Right atrium auricular region (tissue), 2 donors: Measurements from ENCODE around the gene EPB41L4B. TPM values are rescaled to one million over a fixed set of nuclear protein-coding genes. Genes with fewer than 3 reads are reported as not detected.

ENCODE experiments used
- DNase-seq: peaks from one replicate; pipeline ENCODE4 v3.0.0-alpha.2; 2019; ENCODE audit warnings: low spot score
- H3K27ac ChIP-seq, 2 donors: fragments of 200-600 bp; sonication (generic); 1 replicate in 1 of 2; 2 replicates in 1 of 2; pipeline ENCODE4 v1.5.1; 2016 to 2019
- H3K27me3 ChIP-seq, 2 donors: fragments of 200-600 bp; sonication (generic); one replicate each; pipeline versions ENCODE4 v1.5.1 to v1.6.0; 2017 to 2019
- H3K36me3 ChIP-seq: fragments of 200-600 bp; sonication (generic); one replicate; pipeline ENCODE4 v1.5.1; 2016
- H3K4me1 ChIP-seq, 2 donors: fragments of 200-600 bp; sonication (generic); one replicate each; pipeline versions ENCODE4 v1.5.1 to v1.6.0; 2017 to 2019
- H3K4me3 ChIP-seq, 2 donors: fragments of 200-600 bp; sonication (generic); 1 replicate in 1 of 2; 2 replicates in 1 of 2; pipeline ENCODE4 v1.5.1; 2017 to 2019; ENCODE audit warnings: mild to moderate bottlenecking in 1 of 2, moderate library complexity in 1 of 2
- H3K9me3 ChIP-seq, 2 donors: fragments of 200-600 bp; sonication (generic); one replicate each; pipeline ENCODE4 v1.5.1; 2019
- total RNA-seq, 2 donors: library from RNA; depleted of rRNA; stranded (reverse); fragments of >200 nt; gene quantifications; one replicate each; pipeline ENCODE4 v1.1.0, GENCODE V29; 2016
- TF ChIP-seq, protein P1 (sequence below), 2 donors: fragments of 200-600 bp; sonication (generic); IDR thresholded peaks; one replicate each; pipeline ENCODE4 v1.5.1; 2019; ENCODE audit warnings: antibody characterized with exemption in 2 of 2

Gene EPB41L4B
- total RNA-seq, 2 donors from 2014 or later, result 15.3 to 30.4 TPM

- peak overlapping the region; percentile 55 to 56 for H3K4me3 ChIP-seq
- H3K27me3 ChIP-seq, result no peaks in the 10 kb centered on the region
Measured at GRCh38 chr9:109320331-109320741, 523 bp downstream of the EPB41L4B start.

GRCh38 chr9:109319626-109320241, 1.1 kb downstream of the EPB41L4B start:
- TF ChIP-seq, protein P1, sequence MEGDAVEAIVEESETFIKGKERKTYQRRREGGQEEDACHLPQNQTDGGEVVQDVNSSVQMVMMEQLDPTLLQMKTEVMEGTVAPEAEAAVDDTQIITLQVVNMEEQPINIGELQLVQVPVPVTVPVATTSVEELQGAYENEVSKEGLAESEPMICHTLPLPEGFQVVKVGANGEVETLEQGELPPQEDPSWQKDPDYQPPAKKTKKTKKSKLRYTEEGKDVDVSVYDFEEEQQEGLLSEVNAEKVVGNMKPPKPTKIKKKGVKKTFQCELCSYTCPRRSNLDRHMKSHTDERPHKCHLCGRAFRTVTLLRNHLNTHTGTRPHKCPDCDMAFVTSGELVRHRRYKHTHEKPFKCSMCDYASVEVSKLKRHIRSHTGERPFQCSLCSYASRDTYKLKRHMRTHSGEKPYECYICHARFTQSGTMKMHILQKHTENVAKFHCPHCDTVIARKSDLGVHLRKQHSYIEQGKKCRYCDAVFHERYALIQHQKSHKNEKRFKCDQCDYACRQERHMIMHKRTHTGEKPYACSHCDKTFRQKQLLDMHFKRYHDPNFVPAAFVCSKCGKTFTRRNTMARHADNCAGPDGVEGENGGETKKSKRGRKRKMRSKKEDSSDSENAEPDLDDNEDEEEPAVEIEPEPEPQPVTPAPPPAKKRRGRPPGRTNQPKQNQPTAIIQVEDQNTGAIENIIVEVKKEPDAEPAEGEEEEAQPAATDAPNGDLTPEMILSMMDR (IDR thresholded peaks at IDR 0.05), result no peak
- Histone ChIP-seq H3K27ac (peak overlapping the region; percentile 71 to 83), H3K9me3 (no peaks in the 10 kb centered on the region)

More at GRCh38 chr9:109320331-109320741, 523 bp downstream of the EPB41L4B start:
- DNase-seq, result no peak
- Histone ChIP-seq H3K9me3 (no peaks in the 10 kb centered on the region), H3K27ac (no peak overlapping the region), H3K36me3 (no peaks in the 10 kb centered on the region), H3K4me1 (peaks cover 0 to 34% of the 10 kb centered on the region in 2 donors)
- TF ChIP-seq, protein P1 (IDR thresholded peaks at IDR 0.05), result no peak

GRCh38 chr9:109319017-109319625, 1.7 kb downstream of the EPB41L4B start:
- no peaks in the 10 kb centered on the region for H3K9me3 ChIP-seq
- H3K4me3 ChIP-seq, result peak overlapping the region; percentile 55 to 56
- no peak for DNase-seq
- no peaks in the 10 kb centered on the region for H3K36me3 ChIP-seq
- TF ChIP-seq, protein P1 (IDR thresholded peaks at IDR 0.05), result no peak
- H3K4me1 ChIP-seq, result peaks cover 0 to 44% of the 10 kb centered on the region in 2 donors
- no peaks in the 10 kb centered on the region for H3K27me3 ChIP-seq
- H3K27ac ChIP-seq, result peak overlapping the region; percentile 71 to 83

More at GRCh38 chr9:109319626-109320241, 1.1 kb downstream of the EPB41L4B start:
- DNase-seq, result no peak
- H3K4me1 ChIP-seq, result peaks cover 0 to 38% of the 10 kb centered on the region in 2 donors
- no peaks in the 10 kb centered on the region for H3K36me3 ChIP-seq
- no peaks in the 10 kb centered on the region for H3K27me3 ChIP-seq
- H3K4me3 ChIP-seq, result peak overlapping the region; percentile 55 to 56

- peaks cover 0 to 53% of the 10 kb centered on the region in 2 donors for H3K4me1 ChIP-seq
Measured at GRCh38 chr9:109317979-109318741, 2.7 kb downstream of the EPB41L4B start.

DNA sequence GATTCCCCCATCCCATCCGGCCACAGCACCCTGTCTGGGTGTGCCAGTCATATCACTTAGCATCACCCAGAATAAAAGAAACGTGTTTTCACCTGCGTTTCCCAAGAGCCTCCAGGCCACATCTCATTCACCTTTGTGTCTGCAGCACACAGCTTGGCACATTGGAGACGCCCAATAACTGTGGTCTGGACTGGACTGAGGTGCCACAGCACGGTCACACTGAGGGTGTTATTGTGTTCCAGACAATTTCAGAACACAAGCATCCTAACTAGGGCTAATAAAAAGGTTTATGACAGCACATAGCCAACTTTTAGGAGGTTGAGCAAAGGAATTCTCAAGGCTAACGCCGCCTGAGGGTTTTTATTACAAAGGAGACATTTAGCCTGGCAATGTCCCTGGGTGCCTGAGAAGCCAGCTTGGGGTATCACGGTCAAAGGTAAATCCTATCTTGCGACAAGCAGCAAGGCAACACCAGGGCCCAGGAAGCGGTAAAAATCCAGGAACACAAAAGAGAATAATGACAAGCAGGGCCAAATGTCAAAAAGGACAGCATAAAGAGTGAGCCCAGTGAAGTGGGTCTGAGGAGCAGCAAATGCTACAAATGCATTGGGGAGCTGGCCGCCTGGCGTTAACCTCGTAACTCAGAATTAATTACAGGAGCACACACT, 3.4 kb downstream of the EPB41L4B start:
- H3K36me3 ChIP-seq, result no peaks in the 10 kb centered on the region
- peaks cover 0 to 59% of the 10 kb centered on the region in 2 donors for H3K4me1 ChIP-seq
- TF ChIP-seq, protein P1 (IDR thresholded peaks at IDR 0.05), result no peak
- H3K27me3 ChIP-seq, result no peaks in the 10 kb centered on the region
- peak overlapping the region in 1 of 2 donors; percentile 71 for H3K27ac ChIP-seq
- no peaks in the 10 kb centered on the region for H3K9me3 ChIP-seq
- H3K4me3 ChIP-seq, result no peak overlapping the region
- DNase-seq, result no peak

More at GRCh38 chr9:109317979-109318741, 2.7 kb downstream of the EPB41L4B start:
- H3K27ac ChIP-seq, result peak overlapping the region; percentile 71 to 83
- H3K36me3 ChIP-seq, result no peaks in the 10 kb centered on the region
- no peak overlapping the region for H3K4me3 ChIP-seq
- TF ChIP-seq, protein P1 (IDR thresholded peaks at IDR 0.05), result no peak
- H3K27me3 ChIP-seq, result no peaks in the 10 kb centered on the region
- no peaks in the 10 kb centered on the region for H3K9me3 ChIP-seq
- no peak for DNase-seq
